Liver (tissue), 9 donors: ENCODE data around the gene CAMKMT. TPM values are rescaled to one million over a fixed set of nuclear protein-coding genes. Genes with fewer than 3 reads are reported as not detected.

Source experiments
- DNase-seq: peaks from one replicate; pipeline ENCODE4 v3.0.0-alpha.2; 2017; ENCODE audit warnings: low spot score
- H3K27ac ChIP-seq, 2 donors: one replicate each; pipeline ENCODE4 v1.7.0; 2013; ENCODE audit warnings: inconsistent platforms in 2 of 2, low read length in 2 of 2, control low read depth in 1 of 2, low read depth in 1 of 2, mild to moderate bottlenecking in 1 of 2
- H3K27me3 ChIP-seq, 4 donors: one replicate each; pipeline versions ENCODE4 v1.6.1 to v1.7.0; 2013; ENCODE audit warnings: low read length in 3 of 4, inconsistent platforms in 1 of 4, mild to moderate bottlenecking in 1 of 4, moderate library complexity in 1 of 4; ENCODE audit not compliant: control insufficient read depth in 4 of 4, insufficient read depth in 4 of 4
- H3K36me3 ChIP-seq, 4 donors: one replicate each; pipeline versions ENCODE4 v1.6.1 to v1.7.0; 2013; ENCODE audit warnings: low read length in 3 of 4, mild to moderate bottlenecking in 3 of 4, low read depth in 1 of 4, moderate library complexity in 1 of 4; ENCODE audit not compliant: control insufficient read depth in 4 of 4, insufficient read depth in 3 of 4
- H3K4me1 ChIP-seq, 4 donors: one replicate each; pipeline versions ENCODE4 v1.6.1 to v1.7.0; 2013; ENCODE audit warnings: low read length in 3 of 4, mild to moderate bottlenecking in 3 of 4, moderate library complexity in 1 of 4; ENCODE audit not compliant: control insufficient read depth in 4 of 4, insufficient read depth in 4 of 4
- H3K4me3 ChIP-seq, 3 donors: one replicate each; pipeline versions ENCODE4 v1.6.1 to v1.7.0; 2013; ENCODE audit warnings: low read length in 3 of 3, control low read depth in 1 of 3, low read depth in 1 of 3, mild to moderate bottlenecking in 1 of 3
- H3K9ac ChIP-seq, 2 donors: one replicate each; pipeline ENCODE4 v1.7.0; 2013; ENCODE audit warnings: low read length in 2 of 2, mild to moderate bottlenecking in 2 of 2, moderate library complexity in 2 of 2, control low read depth in 1 of 2, low read depth in 1 of 2
- H3K9me3 ChIP-seq, 4 donors: one replicate each; pipeline versions ENCODE4 v1.6.1 to v1.7.0; 2013; ENCODE audit warnings: low read length in 3 of 4; ENCODE audit not compliant: control insufficient read depth in 4 of 4
- EGR1 ChIP-seq, 2 donors: IDR thresholded peaks; 2 replicates each; pipeline ENCODE4 v1.6.1; 2016 to 2018; ENCODE audit warnings: antibody characterized with exemption in 2 of 2, low read depth in 2 of 2
- FOXA2 ChIP-seq: IDR thresholded peaks from 2 replicates; pipeline ENCODE4 v1.6.1; 2016; ENCODE audit warnings: antibody characterized with exemption
- GABPA ChIP-seq, 2 donors: IDR thresholded peaks in 1 of 2; conservative IDR thresholded peaks in 1 of 2; 2 replicates each; pipeline ENCODE4 v1.6.1; 2016; ENCODE audit warnings: antibody characterized with exemption in 2 of 2, mild to moderate bottlenecking in 1 of 2, moderate library complexity in 1 of 2
- HNF4A ChIP-seq, 2 donors: conservative IDR thresholded peaks; 2 replicates each; pipeline ENCODE4 v1.6.1; 2016; ENCODE audit warnings: antibody characterized with exemption in 2 of 2, mild to moderate bottlenecking in 2 of 2
- HNF4G ChIP-seq: IDR thresholded peaks from 2 replicates; pipeline ENCODE4 v1.6.1; 2016; ENCODE audit warnings: antibody characterized with exemption
- JUND ChIP-seq, 2 donors: IDR thresholded peaks; 2 replicates each; pipeline ENCODE4 v1.6.1; 2016; ENCODE audit warnings: antibody characterized with exemption in 2 of 2
- MAX ChIP-seq: IDR thresholded peaks from 2 replicates; pipeline ENCODE4 v1.6.1; 2016; ENCODE audit warnings: antibody characterized with exemption
- NR2F2 ChIP-seq: IDR thresholded peaks from 2 replicates; pipeline ENCODE4 v1.6.1; 2016; ENCODE audit warnings: antibody characterized with exemption
- RAD21 ChIP-seq, 2 donors: IDR thresholded peaks; 2 replicates each; pipeline ENCODE4 v1.6.1; 2016; ENCODE audit warnings: antibody characterized with exemption in 2 of 2, mild to moderate bottlenecking in 2 of 2
- REST ChIP-seq: IDR thresholded peaks from 2 replicates; pipeline ENCODE4 v1.6.1; 2016; ENCODE audit warnings: antibody characterized with exemption, mild to moderate bottlenecking
- RXRA ChIP-seq, 2 donors: IDR thresholded peaks; 2 replicates each; pipeline ENCODE4 v1.6.1; 2017 to 2018; ENCODE audit warnings: antibody characterized with exemption in 2 of 2, mild to moderate bottlenecking in 1 of 2
- SP1 ChIP-seq: IDR thresholded peaks from 2 replicates; pipeline ENCODE4 v1.6.1; 2018; ENCODE audit warnings: antibody characterized with exemption, mild to moderate bottlenecking
- TAF1 ChIP-seq: conservative IDR thresholded peaks from 2 replicates; pipeline ENCODE4 v1.6.1; 2016; ENCODE audit warnings: antibody characterized with exemption, mild to moderate bottlenecking
- YY1 ChIP-seq: IDR thresholded peaks from 2 replicates; pipeline ENCODE4 v1.6.1; 2016; ENCODE audit warnings: antibody characterized with exemption, mild to moderate bottlenecking
- ZBTB33 ChIP-seq: IDR thresholded peaks from 2 replicates; pipeline ENCODE4 v1.6.1; 2016; ENCODE audit warnings: antibody characterized with exemption
- WGBS: extraction: QIAGEN DNeasy Blood & Tissue Kit; methylation state at CpG from one replicate; pipeline ENCODE4 v1.1.7; 2013; 5-methylcytosine and 5-hydroxymethylcytosine counted together
- polyA plus RNA-seq, 2 donors: library from polyadenylated mRNA; stranded (reverse) in 1 of 2; unstranded in 1 of 2; fragments of 200-250 nt in 1 of 2; fragments of >200 nt in 1 of 2; fragmentation: Nextera tagmentation in 1 of 2; extraction: Ambion mirVana in 1 of 2; gene quantifications; one replicate each; pipeline versions ENCODE4 v1.2.1 to v1.2.3, GENCODE V29; 2013 to 2015
- total RNA-seq, 2 donors: library from RNA; depleted of rRNA; stranded (reverse); fragments of >200 nt; gene quantifications; one replicate each; pipeline ENCODE4 v1.2.3, GENCODE V29; 2014
- TF ChIP-seq, protein P1 (sequence below): fragments of 150-350 bp; IDR thresholded peaks from 2 replicates; pipeline ENCODE4 v1.5.1; 2017; ENCODE audit warnings: improper control_type of control experiment, low read depth, low read length; ENCODE audit not compliant: missing input control
- donor health status: healthy.
- donor health status: healthy.
- donor health status: healthy.
- donor health status: healthy.
- donor health status: healthy.

CAMKMT gene
- total and polyA plus RNA-seq, 4 donors = 1.5 to 12.7 (median 7.1) TPM

DNA sequence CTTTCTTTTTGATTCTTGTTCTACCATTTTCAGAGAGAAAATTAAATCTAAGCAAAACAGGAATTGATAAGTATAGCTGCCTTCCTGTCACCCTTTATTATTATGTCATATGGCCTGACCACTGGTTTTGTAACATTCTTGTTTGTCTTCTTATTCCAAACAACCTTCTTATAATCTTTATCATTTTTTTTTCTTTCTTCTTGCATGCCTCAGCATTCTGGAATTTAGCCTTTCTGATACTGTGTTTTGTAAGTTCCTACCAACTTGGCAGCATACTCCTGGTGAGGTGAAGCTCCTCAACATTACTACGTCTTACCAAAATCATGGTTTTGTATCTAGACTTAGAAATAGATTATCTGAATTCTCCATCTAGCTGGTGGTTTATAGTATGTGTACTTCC, 199.2 kb downstream of the CAMKMT start (continued):
- TF ChIP-seq REST = no peak
- TF ChIP-seq YY1 = no peak
- no peak for TF ChIP-seq GABPA (IDR thresholded peaks at IDR 0.05 in 1 of 2, conservative IDR thresholded peaks at IDR 0.05 in 1 of 2)
- TF ChIP-seq MAX = no peak

DNA sequence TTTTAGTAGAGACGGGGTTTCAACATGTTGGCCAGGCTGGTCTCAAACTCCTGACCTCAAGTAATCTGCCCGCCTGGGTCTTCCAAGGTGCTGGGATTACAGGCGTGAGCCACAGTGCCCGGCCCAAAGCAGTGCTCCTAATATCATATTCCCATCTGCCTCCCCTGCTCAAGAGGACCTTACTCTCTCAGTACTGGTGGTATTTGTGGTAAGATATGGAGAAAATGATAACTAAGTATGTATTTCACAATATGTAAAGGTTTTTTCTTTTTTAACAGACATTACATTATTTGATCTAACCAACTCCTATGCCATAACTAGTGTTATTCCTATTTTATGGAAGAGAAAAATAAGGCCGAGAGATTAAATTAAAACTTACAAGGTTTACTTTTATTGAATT, 201.0 kb downstream of the CAMKMT start:
- no peaks in the 10 kb centered on the region for H3K36me3 ChIP-seq
- no peaks in the 10 kb centered on the region for H3K9me3 ChIP-seq
- DNase-seq = no peak
- H3K9ac ChIP-seq = no peak overlapping the region
- H3K27ac ChIP-seq = no peak overlapping the region
- TF ChIP-seq NR2F2 (no peak), HNF4G (no peak), ZBTB33 (no peak), MAX (no peak), RAD21 (IDR thresholded peaks at IDR 0.05) (no peak), HNF4A (conservative IDR thresholded peaks at IDR 0.05) (no peak), FOXA2 (no peak), GABPA (IDR thresholded peaks at IDR 0.05 in 1 of 2, conservative IDR thresholded peaks at IDR 0.05 in 1 of 2) (no peak), TAF1 (no peak), RXRA (IDR thresholded peaks at IDR 0.05) (no peak), EGR1 (IDR thresholded peaks at IDR 0.05; ENCODE audit: low read depth in 2 of 2) (no peak), JUND (IDR thresholded peaks at IDR 0.05) (no peak), SP1 (no peak), YY1 (no peak), REST (no peak)
- TF ChIP-seq, protein P1, sequence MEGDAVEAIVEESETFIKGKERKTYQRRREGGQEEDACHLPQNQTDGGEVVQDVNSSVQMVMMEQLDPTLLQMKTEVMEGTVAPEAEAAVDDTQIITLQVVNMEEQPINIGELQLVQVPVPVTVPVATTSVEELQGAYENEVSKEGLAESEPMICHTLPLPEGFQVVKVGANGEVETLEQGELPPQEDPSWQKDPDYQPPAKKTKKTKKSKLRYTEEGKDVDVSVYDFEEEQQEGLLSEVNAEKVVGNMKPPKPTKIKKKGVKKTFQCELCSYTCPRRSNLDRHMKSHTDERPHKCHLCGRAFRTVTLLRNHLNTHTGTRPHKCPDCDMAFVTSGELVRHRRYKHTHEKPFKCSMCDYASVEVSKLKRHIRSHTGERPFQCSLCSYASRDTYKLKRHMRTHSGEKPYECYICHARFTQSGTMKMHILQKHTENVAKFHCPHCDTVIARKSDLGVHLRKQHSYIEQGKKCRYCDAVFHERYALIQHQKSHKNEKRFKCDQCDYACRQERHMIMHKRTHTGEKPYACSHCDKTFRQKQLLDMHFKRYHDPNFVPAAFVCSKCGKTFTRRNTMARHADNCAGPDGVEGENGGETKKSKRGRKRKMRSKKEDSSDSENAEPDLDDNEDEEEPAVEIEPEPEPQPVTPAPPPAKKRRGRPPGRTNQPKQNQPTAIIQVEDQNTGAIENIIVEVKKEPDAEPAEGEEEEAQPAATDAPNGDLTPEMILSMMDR = no peak
- no peaks in the 10 kb centered on the region for H3K27me3 ChIP-seq
- no peaks in the 10 kb centered on the region for H3K4me1 ChIP-seq
- H3K4me3 ChIP-seq = no peak overlapping the region
- 95% methylated on average over 5 of the region's 5 CpGs for WGBS
